HG02970 (cell line): ENCODE results near the gene IGFBP7.
"Not testable (repeated sequence)": the region's sequence is repeated elsewhere in the genome, so short reads cannot be mapped to it uniquely, and the experiment has no call there.

Experiments used
- ATAC-seq: cut with Tn5 transposase; IDR thresholded peaks from one replicate; pipeline ENCODE4 v1.9.1; 2021; ENCODE audit warnings: mild to moderate bottlenecking, moderate library complexity, moderate number of reproducible peaks; ENCODE audit not compliant: unreplicated experiment, low FRiP score

IGFBP7 gene

DNA sequence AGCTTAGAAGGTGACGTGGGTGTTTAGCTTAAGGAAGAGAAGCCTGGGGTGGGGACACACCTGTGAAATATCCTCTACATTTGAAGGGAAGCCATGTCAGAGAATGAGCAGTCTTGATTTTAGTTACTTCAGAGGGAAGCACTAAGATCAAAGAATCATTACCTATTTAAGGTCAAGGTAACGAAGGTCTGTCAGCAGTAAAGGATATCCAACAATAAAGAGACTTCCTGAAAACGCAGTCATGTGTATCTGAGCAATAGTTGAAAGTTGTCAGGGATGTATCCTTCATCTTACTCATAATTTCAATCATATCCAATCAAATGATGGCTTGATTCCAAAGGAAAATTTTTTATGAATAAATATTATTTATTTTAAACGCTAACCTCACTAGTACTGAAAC lies 33.5 kb downstream of the IGFBP7 start:
- ATAC-seq = no peak

DNA sequence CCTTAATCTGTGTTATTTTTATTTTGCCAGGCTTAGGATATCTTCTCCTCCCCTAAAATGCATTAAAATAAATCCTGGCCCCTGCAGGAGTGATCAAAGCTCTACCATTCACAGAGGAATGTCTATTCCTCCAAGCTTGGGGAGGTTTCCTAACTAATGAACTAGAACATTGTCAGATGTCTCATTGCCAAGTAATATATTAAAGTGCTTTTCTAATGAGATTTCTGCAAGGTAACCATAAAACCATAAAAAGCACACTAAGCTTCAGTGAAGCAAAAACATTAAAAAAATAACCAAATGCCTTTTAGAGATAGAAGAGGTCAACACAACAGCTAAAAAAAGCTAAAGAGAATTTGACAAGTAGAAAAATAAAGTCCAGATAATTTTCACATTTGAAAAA lies 34.8 kb downstream of the IGFBP7 start:
- no peak for ATAC-seq

- no peak for ATAC-seq
Observed at GRCh38 chr4:57074744-57075143, 35.4 kb downstream of the IGFBP7 start.

DNA sequence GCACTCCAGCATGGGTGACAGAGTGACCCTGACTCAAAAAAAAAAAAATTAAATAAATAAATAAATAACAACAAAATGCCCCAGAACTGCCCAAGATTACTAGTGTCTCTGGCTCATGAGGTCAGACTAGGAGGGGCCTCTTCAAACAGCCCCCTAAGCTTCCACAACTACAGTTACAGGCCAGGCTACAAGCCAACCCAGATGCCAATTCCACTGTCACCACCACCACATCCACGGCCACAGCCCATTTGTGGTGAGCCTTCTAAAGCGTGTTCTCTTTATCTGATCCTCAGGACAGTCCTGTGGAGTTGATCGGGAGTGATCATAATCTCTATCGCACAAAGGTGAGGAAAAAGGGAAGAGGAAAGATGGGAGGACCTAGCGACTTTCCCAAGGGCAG lies 36.6 kb downstream of the IGFBP7 start:
- ATAC-seq = no peak

GRCh38 chr4:57071326-57071725 lies 38.9 kb downstream of the IGFBP7 start:
- no peak for ATAC-seq

DNA sequence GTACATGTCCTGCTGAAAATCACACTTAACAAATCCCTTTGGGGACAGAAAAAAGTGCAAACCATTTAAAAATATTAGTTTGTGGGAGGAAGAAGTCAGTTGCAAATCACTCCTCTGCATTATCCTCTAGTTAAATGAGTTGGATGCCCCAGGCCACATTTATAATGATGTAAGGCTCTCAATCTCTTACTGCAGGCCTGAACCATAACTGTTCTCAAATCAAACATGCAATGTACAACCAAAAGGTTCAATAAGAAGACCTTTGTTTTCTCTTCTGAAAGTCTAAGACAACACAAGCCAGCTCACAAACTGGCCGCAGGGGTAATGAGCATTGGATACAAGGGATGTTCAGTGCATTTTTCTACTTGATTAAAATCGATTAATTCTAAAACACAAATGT lies 39.7 kb downstream of the IGFBP7 start:
- ATAC-seq = no peak

GRCh38 chr4:57068237-57068981 lies 41.8 kb downstream of the IGFBP7 start:
- ATAC-seq = no peak

DNA sequence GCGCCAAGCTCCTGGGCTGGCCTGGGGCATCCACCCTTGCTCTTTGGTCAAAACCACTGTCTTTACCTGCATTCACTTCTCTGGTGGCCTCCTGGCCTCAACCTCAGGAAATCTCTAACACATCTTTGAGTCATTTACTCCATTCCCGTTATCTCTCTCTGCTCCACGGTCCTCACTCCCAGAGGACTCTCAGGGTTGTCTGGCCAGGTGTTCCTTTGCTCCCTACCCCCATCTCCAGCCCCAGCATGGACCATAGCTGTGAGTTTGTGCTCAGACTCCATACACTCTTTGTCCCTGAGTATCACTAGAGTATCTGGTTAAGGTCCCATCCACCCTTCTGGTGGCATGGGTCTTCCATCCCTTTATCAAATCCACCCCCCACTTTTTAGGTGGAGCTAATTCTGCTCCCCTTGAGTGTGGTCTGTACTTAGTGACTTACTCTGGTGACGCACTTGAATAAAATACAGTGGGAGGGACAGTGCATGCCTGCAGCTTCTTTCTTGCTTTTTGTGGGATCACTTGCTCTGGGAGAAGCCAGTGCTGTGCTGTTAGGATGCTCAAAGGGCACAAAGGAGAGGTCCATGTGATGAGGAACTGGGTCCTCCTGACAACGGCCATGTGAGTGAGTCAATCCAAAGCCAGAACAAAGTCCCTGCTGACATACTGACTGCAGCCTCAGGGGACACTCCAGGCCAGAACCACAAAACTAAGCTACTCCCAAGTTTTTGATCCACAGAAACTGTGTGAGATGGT lies 44.3 kb downstream of the IGFBP7 start:
- no peak for ATAC-seq

DNA sequence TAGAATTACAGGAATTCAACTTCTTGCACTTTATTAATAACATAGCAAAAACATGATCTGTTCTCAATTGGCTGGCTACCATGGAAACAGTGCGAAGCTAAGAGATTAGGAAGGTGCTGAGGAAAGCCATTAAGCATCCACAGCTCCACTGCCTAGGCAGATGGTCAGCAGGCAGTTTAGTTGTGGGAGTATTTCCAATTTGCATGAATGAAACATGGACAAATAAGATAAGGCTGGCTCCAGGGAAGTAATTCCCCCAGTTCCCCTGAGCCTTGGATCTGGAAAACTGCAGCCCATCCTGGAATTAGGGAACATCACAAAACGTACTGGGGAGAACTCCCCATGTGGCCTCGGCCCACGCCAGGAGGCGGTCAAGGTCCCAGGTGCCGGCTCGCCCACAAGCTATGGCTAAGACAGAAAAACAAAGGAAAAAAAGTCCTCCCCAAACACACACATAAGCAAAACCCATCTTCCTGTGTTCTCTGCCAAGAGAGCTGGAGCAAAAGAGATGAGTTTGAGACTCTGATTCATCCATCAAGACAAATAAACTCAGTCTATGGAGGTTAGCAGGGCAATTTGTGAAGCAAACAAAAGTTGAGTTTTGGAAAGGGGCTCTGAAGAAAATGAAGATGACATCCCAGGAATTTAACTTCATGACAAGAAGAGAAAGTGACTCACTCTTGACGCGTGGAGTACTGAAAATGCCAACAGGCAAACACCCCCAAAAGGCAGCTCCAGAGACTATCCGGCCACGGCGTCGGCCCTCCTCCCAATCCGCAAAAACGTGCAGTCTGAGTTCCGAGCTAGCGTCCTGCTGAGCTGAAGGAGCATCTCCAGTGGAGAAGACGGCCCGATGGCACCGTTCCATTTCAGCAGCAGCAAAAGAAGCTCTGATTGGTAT lies 45.1 kb downstream of the IGFBP7 start:
- ATAC-seq = no peak

DNA sequence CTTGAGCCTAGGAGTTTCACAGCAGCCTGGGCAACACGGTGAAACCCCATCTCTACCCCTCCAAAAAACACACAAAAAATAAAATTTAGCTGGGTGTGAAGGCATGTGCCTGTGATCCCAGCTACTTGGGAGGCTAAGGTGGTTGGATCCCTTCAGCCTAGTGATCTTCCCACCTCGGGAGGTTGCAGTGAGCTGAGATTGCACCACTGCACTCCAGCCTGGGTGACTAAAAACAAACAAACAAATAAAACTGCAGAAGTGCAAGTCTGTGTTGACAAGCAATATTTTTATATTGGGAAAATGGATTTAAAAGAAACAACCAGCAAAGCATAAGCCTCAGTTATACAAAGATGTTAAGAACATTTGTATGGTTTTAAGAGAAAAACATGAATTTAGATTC lies 46.1 kb downstream of the IGFBP7 start:
- ATAC-seq = no peak

DNA sequence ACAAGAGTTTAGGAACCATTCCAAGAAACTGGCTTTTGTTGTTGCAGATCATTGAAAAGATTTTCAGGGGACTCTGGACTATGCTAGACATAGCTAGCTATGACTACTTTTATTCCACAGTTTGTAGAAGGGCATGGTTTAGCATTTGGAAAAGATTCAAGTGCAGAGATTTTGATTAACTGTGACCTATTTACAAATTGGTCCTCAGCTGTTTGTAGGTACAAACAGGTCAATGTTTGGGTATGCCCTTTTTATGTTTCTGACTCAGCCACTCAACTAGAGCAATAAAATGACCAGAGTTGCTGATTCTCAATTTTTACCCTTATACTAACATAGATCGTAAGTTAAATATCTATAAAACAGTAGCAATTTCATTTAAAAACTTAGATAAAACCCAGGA lies 46.7 kb downstream of the IGFBP7 start:
- no peak for ATAC-seq

DNA sequence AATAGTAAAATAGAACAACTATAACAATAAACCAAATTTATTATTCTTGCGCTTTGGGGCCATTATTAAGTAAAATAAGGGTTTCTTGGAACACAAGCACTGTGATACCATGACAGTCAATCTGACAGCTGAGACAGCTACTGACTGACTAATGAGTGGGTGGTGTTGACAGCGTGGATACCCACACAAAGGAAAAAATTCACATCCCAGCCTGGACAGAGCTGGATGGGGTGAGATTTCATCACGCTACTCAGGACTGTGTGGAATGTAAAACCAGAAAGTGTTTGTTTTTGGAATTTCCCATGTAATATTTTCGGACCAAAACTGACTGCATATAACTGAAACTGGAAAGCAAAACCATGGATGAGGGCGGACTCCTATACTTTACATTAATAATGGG lies 48.8 kb downstream of the IGFBP7 start:
- ATAC-seq = no peak

- ATAC-seq = not testable (repeated sequence)
Observed at GRCh38 chr4:57060717-57061067, 49.5 kb downstream of the IGFBP7 start.

DNA sequence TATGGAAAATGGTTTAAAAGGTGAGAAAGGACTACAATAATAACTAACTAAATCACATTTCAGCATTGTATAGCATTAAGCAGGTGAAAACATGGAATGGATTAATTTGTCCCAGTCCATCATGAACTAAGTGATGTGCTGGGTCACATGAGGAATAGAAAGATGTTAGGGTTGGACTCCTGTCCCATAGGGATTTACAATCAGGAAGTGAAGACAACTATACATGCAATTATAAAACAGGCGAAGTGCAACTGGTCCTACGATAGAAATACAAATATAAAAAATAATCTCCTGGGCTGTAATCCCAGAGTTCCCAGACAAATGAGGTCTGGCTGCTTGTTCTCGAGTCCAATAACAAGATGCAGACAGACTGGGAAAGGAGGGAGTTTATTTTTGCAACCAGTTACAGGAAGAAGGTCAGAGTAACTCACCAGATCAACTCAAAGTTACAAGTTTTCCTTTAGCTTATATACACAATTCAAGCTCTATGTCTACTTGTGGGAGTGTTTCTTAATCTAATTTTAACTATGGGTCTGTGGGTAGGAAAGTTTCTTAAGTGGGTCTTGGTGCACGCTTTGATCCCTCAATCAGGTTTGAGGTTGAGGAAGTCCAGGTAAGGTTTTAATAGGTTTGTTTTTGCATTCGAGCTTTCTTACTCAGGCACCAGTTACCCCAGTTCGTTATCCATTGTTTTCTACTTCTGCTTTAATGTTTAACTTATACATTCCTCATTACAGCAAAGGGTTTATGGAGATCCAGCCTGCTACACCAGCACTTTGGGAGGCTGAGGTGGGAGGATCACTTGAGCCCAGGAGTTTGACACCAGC lies 50.1 kb downstream of the IGFBP7 start:
- ATAC-seq = no peak

GRCh38 chr4:57055886-57056285 lies 54.3 kb downstream of the IGFBP7 start:
- ATAC-seq = no peak

DNA sequence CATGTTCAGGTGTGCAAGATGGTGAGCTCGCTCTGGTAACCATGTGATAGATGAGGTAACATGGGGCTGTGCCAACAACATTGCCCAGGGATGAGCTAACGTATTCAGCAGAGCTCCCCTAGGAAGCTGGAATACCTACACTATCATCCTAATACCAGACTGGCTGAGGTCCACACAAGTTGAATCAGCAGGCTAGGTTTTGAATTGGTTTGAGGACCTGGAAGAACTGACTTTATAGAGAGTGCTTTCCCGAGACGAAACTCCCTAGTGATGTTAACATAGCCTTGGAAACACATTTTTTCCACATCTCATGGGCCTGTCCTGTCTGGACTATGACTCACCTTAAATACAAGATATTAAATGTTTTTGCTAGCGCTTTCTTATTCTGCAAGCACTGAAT lies 56.7 kb downstream of the IGFBP7 start:
- no peak for ATAC-seq

- no peak for ATAC-seq
Observed at GRCh38 chr4:57051524-57051923, 58.7 kb downstream of the IGFBP7 start.

- ATAC-seq = no peak
Observed at GRCh38 chr4:57051095-57051494, 59.1 kb downstream of the IGFBP7 start.

GRCh38 chr4:57048590-57049304 lies 61.4 kb downstream of the IGFBP7 start:
- ATAC-seq = no peak

DNA sequence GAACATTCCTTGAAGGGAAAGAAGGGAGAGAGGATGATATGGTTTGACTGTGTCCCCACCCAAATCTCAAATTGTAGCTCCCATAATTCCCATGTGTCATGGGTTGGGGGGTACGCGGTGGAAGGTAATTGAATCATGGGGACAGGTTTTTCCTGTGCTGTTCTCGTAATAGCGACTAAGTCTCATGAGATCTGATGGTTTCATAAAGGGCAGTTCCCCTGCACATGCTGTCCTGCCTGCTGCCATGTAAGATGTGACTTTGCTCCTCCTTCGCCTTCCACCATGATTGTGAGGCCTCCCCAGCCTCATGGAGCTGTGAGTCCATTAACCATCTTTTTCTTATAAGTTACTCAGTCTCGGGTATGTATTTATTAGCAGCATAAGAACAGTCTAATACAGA lies 63.1 kb downstream of the IGFBP7 start:
- not testable (repeated sequence) for ATAC-seq
